Breast epithelium (tissue), 3 donors: ENCODE measurements around the gene BCL2L1.

Experiments
- POLR2A ChIP-seq: fragments of 450-650 bp; IDR thresholded peaks from one replicate; pipeline ENCODE4 v1.6.1; 2016; ENCODE audit warnings: antibody characterized with exemption, mild to moderate bottlenecking, moderate library complexity
- POLR2AphosphoS5 ChIP-seq, 3 donors: sonication (generic); formaldehyde crosslinking; IDR thresholded peaks; one replicate each; pipeline ENCODE4 v1.6.1; 2017; ENCODE audit warnings: antibody characterized with exemption in 3 of 3

GRCh38 chr20:31712112-31712553 is 10.5 kb downstream of the BCL2L1 start:
- TF ChIP-seq POLR2A (no peak), POLR2AphosphoS5 (IDR thresholded peaks at IDR 0.05) (peak in 1 of 3 donors; percentile 13)
